Liver (tissue), 3 donors: ENCODE data around the gene PCDH9.

ENCODE experiments used
- ATF3 ChIP-seq: IDR thresholded peaks from 2 replicates; pipeline ENCODE4 v1.6.1; 2016; ENCODE audit warnings: antibody characterized with exemption
- CTCF ChIP-seq: fragments of 150-350 bp; IDR thresholded peaks from 2 replicates; pipeline ENCODE4 v1.5.1; 2017; ENCODE audit warnings: improper control_type of control experiment, low read depth, low read length; ENCODE audit not compliant: missing input control
- EGR1 ChIP-seq, 2 donors: IDR thresholded peaks; 2 replicates each; pipeline ENCODE4 v1.6.1; 2016 to 2018; ENCODE audit warnings: antibody characterized with exemption in 2 of 2, low read depth in 2 of 2
- REST ChIP-seq: IDR thresholded peaks from 2 replicates; pipeline ENCODE4 v1.6.1; 2016; ENCODE audit warnings: antibody characterized with exemption, mild to moderate bottlenecking
- TAF1 ChIP-seq: conservative IDR thresholded peaks from 2 replicates; pipeline ENCODE4 v1.6.1; 2016; ENCODE audit warnings: antibody characterized with exemption, mild to moderate bottlenecking
- YY1 ChIP-seq: IDR thresholded peaks from 2 replicates; pipeline ENCODE4 v1.6.1; 2016; ENCODE audit warnings: antibody characterized with exemption, mild to moderate bottlenecking
- donor health status: healthy.
- donor health status: healthy.

GRCh38 chr13:66860878-66861417 is 369.2 kb downstream of the PCDH9 start:
- TF ChIP-seq CTCF = no peak
- TF ChIP-seq REST = no peak
- no peak for TF ChIP-seq EGR1 (IDR thresholded peaks at IDR 0.05; ENCODE audit: low read depth in 2 of 2)
- TF ChIP-seq ATF3 = no peak
- no peak for TF ChIP-seq YY1
- TF ChIP-seq TAF1 = no peak
